ENCODE measurements around the gene MYRIP.
"Not testable (repeated sequence)": the region's sequence is repeated elsewhere in the genome, so short reads cannot be mapped to it uniquely, and the experiment has no call there.

The MYRIP gene

DNA sequence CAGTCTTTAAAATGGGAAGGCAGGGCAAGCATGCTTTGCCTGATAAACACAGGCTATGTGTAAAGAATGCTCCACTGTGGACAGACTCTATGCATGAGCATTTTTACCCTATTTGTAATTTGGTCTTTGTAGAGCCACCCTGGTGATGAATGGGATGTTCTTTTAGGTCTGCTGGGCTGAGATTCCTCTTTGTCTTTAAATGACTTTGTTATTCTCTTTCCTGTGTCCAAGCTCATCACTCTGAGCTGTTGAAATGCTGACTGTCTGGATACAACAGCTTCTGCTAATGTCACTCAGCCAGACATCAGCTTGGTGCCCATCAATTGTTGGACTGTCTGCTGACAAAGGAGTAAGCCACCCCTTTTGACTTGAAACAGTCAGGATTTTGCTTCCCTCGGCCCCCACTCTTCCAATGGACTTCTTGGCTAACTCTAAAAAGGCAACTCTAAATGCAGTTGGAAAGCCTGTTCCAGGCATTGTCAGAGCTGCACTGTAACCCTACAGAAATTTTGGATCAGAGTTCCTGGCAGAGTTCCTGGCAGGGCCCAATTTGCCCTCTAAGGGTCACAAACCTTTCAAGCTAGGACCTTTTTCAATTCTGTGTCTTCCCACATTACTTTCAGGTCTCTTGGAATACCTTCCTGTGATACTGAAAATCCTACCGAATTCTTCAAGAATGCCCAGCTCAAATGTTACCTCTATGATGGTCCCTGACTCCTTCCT lies 459.6 kb downstream of the MYRIP start:
- Histone ChIP-seq H3K36me3 (ENCODE audit: control insufficient read depth, insufficient read depth, low read length) (no peaks in the 10 kb centered on the region), H3K27ac (ENCODE audit: insufficient read depth, low read depth, low read length, poor library complexity, severe bottlenecking) (peak overlapping the region; percentile 27)
- 70 to 77% methylated on average over 2 of the region's 2 CpGs for WGBS, 2 experiments

DNA sequence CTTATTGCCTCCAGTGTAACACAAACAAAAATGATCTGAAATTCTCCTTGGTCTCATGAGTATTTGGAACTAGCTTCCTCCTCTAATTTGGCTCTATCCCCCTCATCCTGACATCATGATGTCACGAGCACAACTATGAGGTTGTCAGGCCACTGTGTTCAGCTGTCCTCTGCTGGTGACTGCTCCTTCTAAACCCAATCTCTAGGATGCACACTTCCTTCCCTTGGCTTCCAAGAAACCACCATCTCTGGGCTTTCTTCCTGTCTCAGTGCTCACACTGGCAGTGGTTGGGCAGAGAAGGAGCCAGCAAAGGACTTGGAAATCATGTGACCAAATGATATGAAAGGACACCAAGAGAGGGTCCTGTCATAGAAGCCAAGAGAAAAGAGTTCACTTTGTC lies 469.4 kb downstream of the MYRIP start:
- Histone ChIP-seq H3K27ac (ENCODE audit: insufficient read depth, low read depth, low read length, poor library complexity, severe bottlenecking) (no peak overlapping the region), H3K27me3 (ENCODE audit: control insufficient read depth, insufficient read depth, low read length, poor library complexity, severe bottlenecking) (no peaks in the 10 kb centered on the region), H3K9me3 (ENCODE audit: control insufficient read depth, low read length) (no peaks in the 10 kb centered on the region), H3K4me3 (ENCODE audit: insufficient read depth, low read depth, low read length) (no peak overlapping the region), H3K4me1 (ENCODE audit: control insufficient read depth, insufficient read depth, low read length) (no peaks in the 10 kb centered on the region), H3K36me3 (ENCODE audit: control insufficient read depth, insufficient read depth, low read length) (no peaks in the 10 kb centered on the region)
- 0% methylated on average over 1 of the region's 1 CpG for WGBS, 2 experiments

More for the DNA sequence above, 459.6 kb downstream of the MYRIP start:
- H3K9me3 ChIP-seq (ENCODE audit: control insufficient read depth, low read length) = no peaks in the 10 kb centered on the region
- peaks cover 20% of the 10 kb centered on the region for H3K4me1 ChIP-seq (ENCODE audit: control insufficient read depth, insufficient read depth, low read length)
- H3K4me3 ChIP-seq (ENCODE audit: insufficient read depth, low read depth, low read length) = no peak overlapping the region
- H3K27me3 ChIP-seq (ENCODE audit: control insufficient read depth, insufficient read depth, low read length, poor library complexity, severe bottlenecking) = no peaks in the 10 kb centered on the region

GRCh38 chr3:40281995-40282394 lies 472.6 kb downstream of the MYRIP start:
- Histone ChIP-seq H3K9me3 (ENCODE audit: control insufficient read depth, low read length) (no peaks in the 10 kb centered on the region), H3K27ac (ENCODE audit: insufficient read depth, low read depth, low read length, poor library complexity, severe bottlenecking) (no peak overlapping the region), H3K36me3 (ENCODE audit: control insufficient read depth, insufficient read depth, low read length) (no peaks in the 10 kb centered on the region), H3K4me1 (ENCODE audit: control insufficient read depth, insufficient read depth, low read length) (no peaks in the 10 kb centered on the region), H3K4me3 (ENCODE audit: insufficient read depth, low read depth, low read length) (no peak overlapping the region), H3K27me3 (ENCODE audit: control insufficient read depth, insufficient read depth, low read length, poor library complexity, severe bottlenecking) (no peaks in the 10 kb centered on the region)
- WGBS, 2 experiments = 91% methylated on average over 1 of the region's 2 CpGs

DNA sequence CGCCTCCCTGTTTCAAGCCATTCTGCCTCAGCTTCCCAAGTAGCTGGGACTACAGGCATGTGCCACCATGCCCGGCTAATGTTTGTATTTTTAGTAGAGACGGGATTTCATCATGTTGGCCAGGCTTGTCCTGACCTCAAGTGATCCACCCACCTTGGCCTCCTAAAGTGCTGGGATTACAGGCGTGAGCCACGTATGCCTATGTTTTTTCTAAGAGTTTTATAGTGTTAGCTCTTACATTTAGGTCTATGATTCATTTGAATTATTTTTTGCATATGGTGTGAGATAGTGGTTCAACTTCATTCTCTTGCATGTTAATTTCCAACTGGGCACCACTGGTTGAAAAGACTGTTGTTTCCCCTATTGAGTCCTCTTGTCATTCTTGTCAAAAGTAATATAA lies 473.6 kb downstream of the MYRIP start:
- H3K4me1 ChIP-seq (ENCODE audit: control insufficient read depth, insufficient read depth, low read length); H3K36me3 ChIP-seq (ENCODE audit: control insufficient read depth, insufficient read depth, low read length); H3K27me3 ChIP-seq (ENCODE audit: control insufficient read depth, insufficient read depth, low read length, poor library complexity, severe bottlenecking); H3K9me3 ChIP-seq (ENCODE audit: control insufficient read depth, low read length); H3K27ac ChIP-seq (ENCODE audit: insufficient read depth, low read depth, low read length, poor library complexity, severe bottlenecking); H3K4me3 ChIP-seq (ENCODE audit: insufficient read depth, low read depth, low read length): not testable (repeated sequence)
- 87 to 94% methylated on average over 5 of the region's 5 CpGs for WGBS, 2 experiments

DNA sequence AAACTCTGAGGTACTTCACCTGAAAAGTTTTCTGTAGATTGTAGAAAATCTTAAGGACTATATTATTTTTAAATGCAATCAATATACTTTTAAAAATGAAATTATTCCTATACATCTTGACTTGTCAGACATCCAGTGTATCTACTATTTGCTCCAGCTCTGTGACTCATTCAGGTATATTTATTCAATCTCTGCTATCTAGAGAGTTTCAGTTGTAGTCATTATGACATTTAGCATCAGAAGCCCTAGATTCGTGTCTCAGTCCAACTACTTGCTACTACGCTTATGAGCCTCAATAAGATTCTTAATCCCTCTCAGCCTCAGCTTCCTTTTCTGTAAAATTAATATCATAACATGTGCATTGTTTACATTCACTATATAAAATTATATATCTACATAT lies 477.8 kb downstream of the MYRIP start:
- Histone ChIP-seq H3K27me3 (ENCODE audit: control insufficient read depth, insufficient read depth, low read length, poor library complexity, severe bottlenecking) (no peaks in the 10 kb centered on the region), H3K9me3 (ENCODE audit: control insufficient read depth, low read length) (peaks cover 3% of the 10 kb centered on the region), H3K36me3 (ENCODE audit: control insufficient read depth, insufficient read depth, low read length) (no peaks in the 10 kb centered on the region), H3K4me1 (ENCODE audit: control insufficient read depth, insufficient read depth, low read length) (no peaks in the 10 kb centered on the region), H3K27ac (ENCODE audit: insufficient read depth, low read depth, low read length, poor library complexity, severe bottlenecking) (no peak overlapping the region), H3K4me3 (ENCODE audit: insufficient read depth, low read depth, low read length) (no peak overlapping the region)
- WGBS, 2 experiments = 83 to 88% methylated on average over 2 of the region's 2 CpGs

DNA sequence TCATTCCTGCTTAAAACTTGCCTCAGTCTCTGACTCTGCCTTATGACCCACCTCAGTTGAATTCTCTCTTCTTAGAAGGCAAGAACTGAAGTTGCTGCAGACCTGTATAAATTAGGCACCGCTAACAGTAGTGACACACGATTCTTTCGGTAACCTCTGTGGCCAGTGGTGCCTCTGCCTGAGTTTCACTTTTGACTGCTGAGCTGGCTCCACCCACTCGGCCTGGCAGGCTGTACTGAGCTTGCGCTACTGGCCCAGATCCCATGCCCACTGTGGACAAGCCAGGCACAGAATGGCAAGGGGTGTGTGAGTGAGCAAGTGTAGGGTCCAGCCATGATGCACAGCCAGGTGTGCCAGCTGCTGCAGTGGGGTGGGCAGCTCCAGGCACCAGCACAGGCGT lies 481.0 kb downstream of the MYRIP start:
- Histone ChIP-seq H3K4me3 (ENCODE audit: insufficient read depth, low read depth, low read length) (no peak overlapping the region), H3K27me3 (ENCODE audit: control insufficient read depth, insufficient read depth, low read length, poor library complexity, severe bottlenecking) (no peaks in the 10 kb centered on the region), H3K36me3 (ENCODE audit: control insufficient read depth, insufficient read depth, low read length) (no peaks in the 10 kb centered on the region), H3K9me3 (ENCODE audit: control insufficient read depth, low read length) (peaks cover 3% of the 10 kb centered on the region), H3K27ac (ENCODE audit: insufficient read depth, low read depth, low read length, poor library complexity, severe bottlenecking) (no peak overlapping the region), H3K4me1 (ENCODE audit: control insufficient read depth, insufficient read depth, low read length) (no peaks in the 10 kb centered on the region)
- 89 to 91% methylated on average over 6 of the region's 6 CpGs for WGBS, 2 experiments

- WGBS, 2 experiments = 79 to 82% methylated on average over 4 of the region's 4 CpGs
- H3K27me3 ChIP-seq (ENCODE audit: control insufficient read depth, insufficient read depth, low read length, poor library complexity, severe bottlenecking) = no peaks in the 10 kb centered on the region
- H3K36me3 ChIP-seq (ENCODE audit: control insufficient read depth, insufficient read depth, low read length) = no peaks in the 10 kb centered on the region
- no peak overlapping the region for H3K27ac ChIP-seq (ENCODE audit: insufficient read depth, low read depth, low read length, poor library complexity, severe bottlenecking)
- no peak overlapping the region for H3K4me3 ChIP-seq (ENCODE audit: insufficient read depth, low read depth, low read length)
- H3K9me3 ChIP-seq (ENCODE audit: control insufficient read depth, low read length) = peaks cover 3% of the 10 kb centered on the region
- H3K4me1 ChIP-seq (ENCODE audit: control insufficient read depth, insufficient read depth, low read length) = no peaks in the 10 kb centered on the region
Observed at GRCh38 chr3:40291471-40291870, 482.1 kb downstream of the MYRIP start.

DNA sequence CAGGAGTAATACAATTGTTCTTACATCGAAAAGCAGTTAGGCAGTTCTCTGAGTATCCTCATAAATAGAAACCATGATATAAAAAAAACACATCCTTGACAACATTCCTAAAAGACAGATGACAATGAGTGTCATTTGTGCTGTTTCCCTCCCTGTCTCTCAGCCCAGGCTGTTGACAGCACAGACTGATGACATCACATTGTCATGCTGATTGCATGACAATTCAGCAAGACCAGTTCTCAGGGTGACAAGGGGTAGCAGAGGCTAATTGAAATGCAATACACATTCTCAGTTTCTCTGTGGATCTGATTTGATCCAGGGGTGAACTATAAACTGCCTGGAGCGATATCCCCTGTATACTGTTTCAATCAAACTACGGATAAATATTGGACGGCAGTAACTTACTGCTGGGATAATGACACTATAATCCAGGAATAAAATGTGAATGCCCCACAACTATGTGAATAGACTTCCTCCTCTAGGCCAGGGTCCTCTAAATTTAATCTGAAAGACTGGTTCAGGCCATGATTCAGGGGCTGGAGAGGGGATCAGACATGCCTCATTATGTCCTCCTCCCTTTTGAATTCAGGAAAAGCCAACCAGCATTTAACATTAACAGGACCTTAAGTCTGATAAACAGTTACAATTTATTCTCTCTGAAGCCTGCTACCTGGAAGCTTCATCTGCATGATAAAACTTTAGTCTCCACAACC lies 483.4 kb downstream of the MYRIP start:
- Histone ChIP-seq H3K4me1 (ENCODE audit: control insufficient read depth, insufficient read depth, low read length) (no peaks in the 10 kb centered on the region), H3K36me3 (ENCODE audit: control insufficient read depth, insufficient read depth, low read length) (no peaks in the 10 kb centered on the region), H3K4me3 (ENCODE audit: insufficient read depth, low read depth, low read length) (no peak overlapping the region), H3K27ac (ENCODE audit: insufficient read depth, low read depth, low read length, poor library complexity, severe bottlenecking) (peak overlapping the region; percentile 84), H3K9me3 (ENCODE audit: control insufficient read depth, low read length) (peaks cover 3% of the 10 kb centered on the region), H3K27me3 (ENCODE audit: control insufficient read depth, insufficient read depth, low read length, poor library complexity, severe bottlenecking) (no peaks in the 10 kb centered on the region)
- 73 to 76% methylated on average over 4 of the region's 4 CpGs for WGBS, 2 experiments

DNA sequence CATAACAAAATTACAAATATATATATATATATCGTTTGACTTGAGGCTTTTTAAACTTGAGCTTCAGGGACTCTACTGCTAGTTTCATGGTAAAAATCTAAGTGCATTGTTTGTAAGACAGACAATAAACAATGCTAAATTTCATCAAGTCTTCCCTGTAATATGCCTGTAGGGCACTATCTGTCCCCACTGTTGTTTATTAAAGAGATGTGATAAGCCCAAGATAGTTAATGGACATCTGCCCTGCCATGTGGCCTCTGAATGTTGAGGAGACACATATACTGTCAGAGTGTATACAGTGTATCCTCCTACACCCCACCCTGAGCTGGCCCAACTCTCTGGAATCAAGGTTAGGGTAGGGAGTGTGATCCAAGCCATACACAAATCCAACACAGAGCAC lies 485.0 kb downstream of the MYRIP start:
- H3K27me3 ChIP-seq (ENCODE audit: control insufficient read depth, insufficient read depth, low read length, poor library complexity, severe bottlenecking) = no peaks in the 10 kb centered on the region
- peaks cover 3% of the 10 kb centered on the region for H3K9me3 ChIP-seq (ENCODE audit: control insufficient read depth, low read length)
- H3K4me3 ChIP-seq (ENCODE audit: insufficient read depth, low read depth, low read length) = no peak overlapping the region
- H3K36me3 ChIP-seq (ENCODE audit: control insufficient read depth, insufficient read depth, low read length) = no peaks in the 10 kb centered on the region
- no peaks in the 10 kb centered on the region for H3K4me1 ChIP-seq (ENCODE audit: control insufficient read depth, insufficient read depth, low read length)
- no peak overlapping the region for H3K27ac ChIP-seq (ENCODE audit: insufficient read depth, low read depth, low read length, poor library complexity, severe bottlenecking)
- 100% methylated on average over 1 of the region's 1 CpG; no CpG with 5 or more reads in 1 of the 2 experiments for WGBS, 2 experiments

DNA sequence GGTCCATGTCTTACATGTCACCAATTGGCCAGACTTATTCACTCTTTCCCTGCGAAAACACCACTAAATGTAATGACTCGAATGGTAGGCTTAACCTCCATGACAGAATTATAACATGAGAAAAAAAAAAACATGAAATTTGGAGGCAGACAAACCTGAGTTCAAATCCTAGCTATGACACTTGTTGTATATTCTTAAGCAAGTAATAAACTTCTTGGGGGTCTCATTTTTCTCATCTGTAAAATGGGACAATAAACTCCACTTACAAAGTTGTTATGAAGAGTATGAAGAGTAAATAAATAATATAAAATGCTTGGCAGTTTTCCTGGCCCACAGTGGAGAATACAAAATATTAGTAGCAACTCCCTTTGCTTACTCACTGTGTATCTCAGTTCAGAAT lies 488.7 kb downstream of the MYRIP start:
- Histone ChIP-seq H3K27ac (ENCODE audit: insufficient read depth, low read depth, low read length, poor library complexity, severe bottlenecking) (no peak overlapping the region), H3K4me1 (ENCODE audit: control insufficient read depth, insufficient read depth, low read length) (no peaks in the 10 kb centered on the region), H3K9me3 (ENCODE audit: control insufficient read depth, low read length) (peaks cover 3% of the 10 kb centered on the region), H3K36me3 (ENCODE audit: control insufficient read depth, insufficient read depth, low read length) (no peaks in the 10 kb centered on the region), H3K4me3 (ENCODE audit: insufficient read depth, low read depth, low read length) (no peak overlapping the region), H3K27me3 (ENCODE audit: control insufficient read depth, insufficient read depth, low read length, poor library complexity, severe bottlenecking) (no peaks in the 10 kb centered on the region)
- 90% methylated on average over 2 of the region's 2 CpGs for WGBS, 2 experiments
